Measurements from ENCODE around the gene TMCO4. TPM values are rescaled to one million over a fixed set of nuclear protein-coding genes. Genes with fewer than 3 reads are reported as not detected.

Gene TMCO4
- total and polyA plus RNA-seq, 2 of the 8 experiments (the other 6 are each of a cell fraction or from before 2014, with no cell fraction given), result 3.0 to 3.1 TPM

DNA sequence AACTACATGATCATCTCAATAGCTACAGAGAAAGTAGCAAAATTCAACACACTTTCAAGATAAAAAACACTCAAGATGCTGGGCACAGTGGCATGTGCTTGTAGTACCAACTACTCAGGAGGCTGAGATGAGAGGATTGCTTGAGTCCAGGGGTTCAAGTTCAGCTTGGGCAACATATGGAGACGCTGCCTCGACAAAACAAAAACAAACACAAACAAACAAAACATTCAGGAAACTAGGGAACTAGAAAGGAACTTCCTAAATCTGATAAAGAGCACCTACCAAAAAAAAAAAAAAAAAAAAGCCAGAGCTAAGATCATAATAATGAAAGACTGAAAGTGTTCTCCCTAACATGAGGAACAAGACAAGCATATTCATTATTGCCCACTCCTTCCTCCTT, 38.1 kb upstream of the TMCO4 start:
- H4K8ac ChIP-seq (ENCODE audit: extremely low read depth, insufficient read depth, low read length), result no peak overlapping the region
- H4K20me1 ChIP-seq (replicated peaks in 1 of 2; ENCODE audit: control insufficient read depth in 1 of 2, insufficient read depth in 2 of 2, low read length in 2 of 2), result no peaks in the 10 kb centered on the region
- H2BK20ac ChIP-seq (ENCODE audit: low read length), result no peak overlapping the region
- H3K18ac ChIP-seq (ENCODE audit: extremely low read depth, low read length), result no peak overlapping the region
- H3K14ac ChIP-seq (ENCODE audit: insufficient read length), result no peak overlapping the region
- no peak overlapping the region for H4K5ac ChIP-seq (ENCODE audit: insufficient read length, low read depth, low read length)
- H3K23me2 ChIP-seq (ENCODE audit: low read depth, low read length), result no peaks in the 10 kb centered on the region
- no peak overlapping the region for H2BK15ac ChIP-seq (ENCODE audit: low read length)
- CTCF ChIA-PET (ENCODE audit: partially characterized antibody), result no interaction called here
- H3K9me3 ChIP-seq (ENCODE audit: insufficient read depth in 2 of 2, low read depth in 1 of 2, low read length in 1 of 2), result no peaks in the 10 kb centered on the region
- H2AK5ac ChIP-seq (ENCODE audit: low read depth, low read length), result no peak overlapping the region
- H3K79me2 ChIP-seq (ENCODE audit: control insufficient read depth in 1 of 2, insufficient read depth in 2 of 2, low read length in 2 of 2), result no peaks in the 10 kb centered on the region
- no peak overlapping the region for H3K4me3 ChIP-seq (ENCODE audit: extremely low read depth in 1 of 4, insufficient read depth in 2 of 4, low read depth in 3 of 4, low read length in 4 of 4)
- no peak overlapping the region for H2AFZ ChIP-seq (ENCODE audit: low read length)
- H2BK12ac ChIP-seq (ENCODE audit: low read depth, low read length), result no peak overlapping the region
- no peak overlapping the region for H2BK120ac ChIP-seq (replicated peaks; ENCODE audit: low read depth, low read length)
- FAIRE-seq (no peak), DNase-seq (ENCODE audit: low read depth in 1 of 2, low spot score in 2 of 2) (no peak)
- H3K9ac ChIP-seq (replicated peaks in 1 of 4; ENCODE audit: extremely low read depth in 1 of 4, low read depth in 3 of 4, low read length in 3 of 4), result no peak overlapping the region
- H3K27me3 ChIP-seq (replicated peaks in 1 of 4; ENCODE audit: control insufficient read depth in 3 of 4, extremely low read depth in 1 of 4, insufficient read depth in 3 of 4, low read length in 3 of 4), result no peaks in the 10 kb centered on the region
- H3K4me2 ChIP-seq (ENCODE audit: insufficient read depth in 1 of 2, low read depth in 2 of 2, low read length in 2 of 2), result no peak overlapping the region
- no peaks in the 10 kb centered on the region for H3K4me1 ChIP-seq (replicated peaks in 1 of 4; ENCODE audit: control insufficient read depth in 3 of 4, insufficient read depth in 4 of 4, low read length in 3 of 4)
- no peak overlapping the region for H2BK5ac ChIP-seq (ENCODE audit: low read depth, low read length)
- H4K91ac ChIP-seq (replicated peaks; ENCODE audit: insufficient read length, low read length), result no peak overlapping the region
- 88% methylated on average over 2 of the region's 2 CpGs; no CpG with 5 or more reads in 1 of the 2 experiments for WGBS, 2 experiments (ENCODE audit: extremely low coverage in 1 of 2, insufficient coverage in 1 of 2, insufficient read length in 1 of 2, insufficient replicate concordance in 2 of 2, low coverage in 1 of 2, low lambda C conversion rate in 2 of 2, missing lambda C conversion rate in 1 of 2)
- POLR2A ChIA-PET (ENCODE audit: partially characterized antibody), result interaction anchor here (0.6 kb wide), 1 partner anchor 824 kb away, joined by 3 read pairs; no protein-coding TSS in a partner anchor
- no peak overlapping the region for H3K4ac ChIP-seq (replicated peaks; ENCODE audit: insufficient read length, low read depth, low read length)
- H3K56ac ChIP-seq (replicated peaks; ENCODE audit: insufficient read length, low read depth, low read length), result no peak overlapping the region
- H3K23ac ChIP-seq (ENCODE audit: insufficient read length), result no peak overlapping the region
- no peak overlapping the region for H3K27ac ChIP-seq (ENCODE audit: low read depth, low read length)
- no peaks in the 10 kb centered on the region for H3K79me1 ChIP-seq (ENCODE audit: low read depth, low read length)
- no peaks in the 10 kb centered on the region for H3K36me3 ChIP-seq (ENCODE audit: control insufficient read depth in 2 of 4, insufficient read depth in 4 of 4, low read length in 3 of 4)
- TF ChIP-seq, protein P1, sequence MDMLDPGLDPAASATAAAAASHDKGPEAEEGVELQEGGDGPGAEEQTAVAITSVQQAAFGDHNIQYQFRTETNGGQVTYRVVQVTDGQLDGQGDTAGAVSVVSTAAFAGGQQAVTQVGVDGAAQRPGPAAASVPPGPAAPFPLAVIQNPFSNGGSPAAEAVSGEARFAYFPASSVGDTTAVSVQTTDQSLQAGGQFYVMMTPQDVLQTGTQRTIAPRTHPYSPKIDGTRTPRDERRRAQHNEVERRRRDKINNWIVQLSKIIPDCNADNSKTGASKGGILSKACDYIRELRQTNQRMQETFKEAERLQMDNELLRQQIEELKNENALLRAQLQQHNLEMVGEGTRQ (IDR thresholded peaks at IDR 0.05; ENCODE audit: low read length), result no peak
- TF ChIP-seq EZH2 (IDR thresholded peaks at IDR 0.05; ENCODE audit: low read depth, low read length, severe bottlenecking), result no peak
- no peak for TF ChIP-seq POLR2AphosphoS5 (IDR thresholded peaks at IDR 0.05; ENCODE audit: low read depth, low read length)
- TF ChIP-seq RBBP5 (IDR thresholded peaks at IDR 0.05; ENCODE audit: borderline replicate concordance, low read depth, low read length), result no peak
- TF ChIP-seq BRCA1 (IDR thresholded peaks at IDR 0.05; ENCODE audit: low read depth, low read length), result no peak
- TF ChIP-seq TCF12 (IDR thresholded peaks at IDR 0.05; ENCODE audit: low read depth, low read length), result no peak
- TF ChIP-seq RFX5 (IDR thresholded peaks at IDR 0.05; ENCODE audit: borderline replicate concordance, low read depth, low read length), result no peak
- TF ChIP-seq SP2 (IDR thresholded peaks at IDR 0.05; ENCODE audit: low read length), result no peak
- TF ChIP-seq, protein P2, sequence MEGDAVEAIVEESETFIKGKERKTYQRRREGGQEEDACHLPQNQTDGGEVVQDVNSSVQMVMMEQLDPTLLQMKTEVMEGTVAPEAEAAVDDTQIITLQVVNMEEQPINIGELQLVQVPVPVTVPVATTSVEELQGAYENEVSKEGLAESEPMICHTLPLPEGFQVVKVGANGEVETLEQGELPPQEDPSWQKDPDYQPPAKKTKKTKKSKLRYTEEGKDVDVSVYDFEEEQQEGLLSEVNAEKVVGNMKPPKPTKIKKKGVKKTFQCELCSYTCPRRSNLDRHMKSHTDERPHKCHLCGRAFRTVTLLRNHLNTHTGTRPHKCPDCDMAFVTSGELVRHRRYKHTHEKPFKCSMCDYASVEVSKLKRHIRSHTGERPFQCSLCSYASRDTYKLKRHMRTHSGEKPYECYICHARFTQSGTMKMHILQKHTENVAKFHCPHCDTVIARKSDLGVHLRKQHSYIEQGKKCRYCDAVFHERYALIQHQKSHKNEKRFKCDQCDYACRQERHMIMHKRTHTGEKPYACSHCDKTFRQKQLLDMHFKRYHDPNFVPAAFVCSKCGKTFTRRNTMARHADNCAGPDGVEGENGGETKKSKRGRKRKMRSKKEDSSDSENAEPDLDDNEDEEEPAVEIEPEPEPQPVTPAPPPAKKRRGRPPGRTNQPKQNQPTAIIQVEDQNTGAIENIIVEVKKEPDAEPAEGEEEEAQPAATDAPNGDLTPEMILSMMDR (IDR thresholded peaks at IDR 0.05; ENCODE audit: control extremely low read depth in 1 of 3, insufficient read depth in 1 of 3, low read depth in 1 of 3, low read length in 3 of 3), result no peak
- no peak for TF ChIP-seq ZNF274 (IDR thresholded peaks at IDR 0.05; ENCODE audit: borderline replicate concordance, extremely low read depth, low read length)
- TF ChIP-seq HDAC2 (IDR thresholded peaks at IDR 0.05; ENCODE audit: borderline replicate concordance in 1 of 2, low read depth in 2 of 2, low read length in 2 of 2), result no peak

Data from H1 (cell line).